ENCODE measurements around the gene FAM3A. TPM values are rescaled to one million over a fixed set of nuclear protein-coding genes. Genes with fewer than 3 reads are reported as not detected.

Gene FAM3A
- polyA plus RNA-seq, 1 donor from 2014 or later, result 19.5 TPM

DNA sequence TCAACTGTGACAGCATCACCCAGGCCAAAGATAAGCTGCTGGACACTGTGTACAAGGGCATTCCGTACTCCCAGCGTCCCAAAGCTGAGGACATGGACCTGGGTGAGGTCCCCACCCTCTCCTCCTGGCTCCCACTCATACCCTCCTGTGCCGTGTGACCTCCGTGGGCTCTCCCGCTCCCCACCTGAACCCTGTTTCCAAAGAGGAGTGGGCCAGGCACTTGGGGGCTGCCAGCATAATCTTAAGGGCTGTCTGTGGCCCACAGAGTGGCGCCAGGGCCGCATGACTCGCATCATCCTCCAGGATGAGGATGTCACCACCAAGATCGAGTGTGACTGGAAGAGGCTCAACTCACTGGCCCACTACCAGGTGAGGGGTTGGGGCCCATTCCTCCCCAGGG lies 46.9 kb downstream of the FAM3A start:
- TF ChIP-seq EP300 (conservative IDR thresholded peaks at IDR 0.05; ENCODE audit: poor library complexity, severe bottlenecking), result no peak
- no peak for TF ChIP-seq EZH2 (IDR thresholded peaks at IDR 0.05; ENCODE audit: borderline replicate concordance, insufficient read depth, low read length, poor library complexity, severe bottlenecking)
- no peak for TF ChIP-seq TAF1 (IDR thresholded peaks at IDR 0.05; ENCODE audit: low read depth)
- TF ChIP-seq POLR2AphosphoS5 (IDR thresholded peaks at IDR 0.05), result no peak
- H3K9me3 ChIP-seq (ENCODE audit: low read length), result no peaks in the 10 kb centered on the region
- no peaks in the 10 kb centered on the region for H3K9me2 ChIP-seq (ENCODE audit: insufficient read depth, low read length)
- H3K27ac ChIP-seq (ENCODE audit: low read length), result no peak overlapping the region
- no peak overlapping the region for H3K4me3 ChIP-seq (ENCODE audit: low read length)
- no peaks in the 10 kb centered on the region for H3K27me3 ChIP-seq (ENCODE audit: insufficient read depth, low read depth, low read length)
- no peaks in the 10 kb centered on the region for H3K79me2 ChIP-seq (replicated peaks; ENCODE audit: insufficient read depth, low read length)
- no peaks in the 10 kb centered on the region for H3K36me3 ChIP-seq (ENCODE audit: insufficient read depth, low read length)
- H4K20me1 ChIP-seq (ENCODE audit: insufficient read depth), result no peaks in the 10 kb centered on the region
- no peak overlapping the region for H3K9ac ChIP-seq (ENCODE audit: low read length)
- H2AFZ ChIP-seq (ENCODE audit: low read depth, low read length), result no peak overlapping the region
- H3F3A ChIP-seq (ENCODE audit: insufficient read depth, low read length, poor library complexity, severe bottlenecking), result no peaks in the 10 kb centered on the region
- H3K4me2 ChIP-seq (ENCODE audit: low read length), result no peak overlapping the region

DNA sequence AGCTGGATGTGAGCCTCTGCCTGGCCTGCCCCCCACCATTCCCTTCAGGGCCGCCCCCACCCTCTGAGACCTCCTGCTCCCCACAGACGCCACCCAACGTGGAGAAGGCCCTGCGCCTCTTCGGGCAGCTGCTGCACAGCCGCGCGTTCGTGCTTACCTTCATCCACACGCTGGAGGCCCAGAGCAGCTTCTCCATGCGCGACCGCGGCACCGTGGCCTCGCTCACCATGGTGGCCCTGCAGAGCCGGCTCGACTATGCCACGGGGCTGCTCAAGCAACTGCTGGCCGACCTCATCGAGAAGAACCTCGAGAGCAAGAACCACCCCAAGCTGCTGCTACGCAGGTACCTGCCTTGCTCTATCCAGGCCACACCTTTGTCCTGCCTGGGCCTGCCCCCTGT lies 47.8 kb downstream of the FAM3A start:
- no peak overlapping the region for H3K4me2 ChIP-seq (ENCODE audit: low read length)
- H2AFZ ChIP-seq (ENCODE audit: low read depth, low read length), result no peak overlapping the region
- no peaks in the 10 kb centered on the region for H3K9me3 ChIP-seq (ENCODE audit: low read length)
- no peaks in the 10 kb centered on the region for H3K27me3 ChIP-seq (ENCODE audit: insufficient read depth, low read depth, low read length)
- H3K9me2 ChIP-seq (ENCODE audit: insufficient read depth, low read length), result no peaks in the 10 kb centered on the region
- H3F3A ChIP-seq (ENCODE audit: insufficient read depth, low read length, poor library complexity, severe bottlenecking), result no peaks in the 10 kb centered on the region
- no peaks in the 10 kb centered on the region for H3K36me3 ChIP-seq (ENCODE audit: insufficient read depth, low read length)
- no peak overlapping the region for H3K27ac ChIP-seq (ENCODE audit: low read length)
- no peaks in the 10 kb centered on the region for H4K20me1 ChIP-seq (ENCODE audit: insufficient read depth)
- H3K9ac ChIP-seq (ENCODE audit: low read length), result no peak overlapping the region
- H3K79me2 ChIP-seq (replicated peaks; ENCODE audit: insufficient read depth, low read length), result no peaks in the 10 kb centered on the region
- no peak overlapping the region for H3K4me3 ChIP-seq (ENCODE audit: low read length)
- TF ChIP-seq EP300 (conservative IDR thresholded peaks at IDR 0.05; ENCODE audit: poor library complexity, severe bottlenecking), result no peak
- TF ChIP-seq POLR2AphosphoS5 (IDR thresholded peaks at IDR 0.05), result no peak
- no peak for TF ChIP-seq REST (IDR thresholded peaks at IDR 0.05; ENCODE audit: borderline replicate concordance)
- no peak for TF ChIP-seq RAD21 (conservative IDR thresholded peaks at IDR 0.05)
- TF ChIP-seq MXI1 (conservative IDR thresholded peaks at IDR 0.05; ENCODE audit: poor library complexity, severe bottlenecking), result no peak
- no peak for TF ChIP-seq SMC3 (conservative IDR thresholded peaks at IDR 0.05; ENCODE audit: poor library complexity)
- no peak for TF ChIP-seq EZH2 (IDR thresholded peaks at IDR 0.05; ENCODE audit: borderline replicate concordance, insufficient read depth, low read length, poor library complexity, severe bottlenecking)
- TF ChIP-seq, protein P1, sequence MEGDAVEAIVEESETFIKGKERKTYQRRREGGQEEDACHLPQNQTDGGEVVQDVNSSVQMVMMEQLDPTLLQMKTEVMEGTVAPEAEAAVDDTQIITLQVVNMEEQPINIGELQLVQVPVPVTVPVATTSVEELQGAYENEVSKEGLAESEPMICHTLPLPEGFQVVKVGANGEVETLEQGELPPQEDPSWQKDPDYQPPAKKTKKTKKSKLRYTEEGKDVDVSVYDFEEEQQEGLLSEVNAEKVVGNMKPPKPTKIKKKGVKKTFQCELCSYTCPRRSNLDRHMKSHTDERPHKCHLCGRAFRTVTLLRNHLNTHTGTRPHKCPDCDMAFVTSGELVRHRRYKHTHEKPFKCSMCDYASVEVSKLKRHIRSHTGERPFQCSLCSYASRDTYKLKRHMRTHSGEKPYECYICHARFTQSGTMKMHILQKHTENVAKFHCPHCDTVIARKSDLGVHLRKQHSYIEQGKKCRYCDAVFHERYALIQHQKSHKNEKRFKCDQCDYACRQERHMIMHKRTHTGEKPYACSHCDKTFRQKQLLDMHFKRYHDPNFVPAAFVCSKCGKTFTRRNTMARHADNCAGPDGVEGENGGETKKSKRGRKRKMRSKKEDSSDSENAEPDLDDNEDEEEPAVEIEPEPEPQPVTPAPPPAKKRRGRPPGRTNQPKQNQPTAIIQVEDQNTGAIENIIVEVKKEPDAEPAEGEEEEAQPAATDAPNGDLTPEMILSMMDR (IDR thresholded peaks at IDR 0.05; ENCODE audit: poor library complexity, severe bottlenecking), result no peak
- no peak for TF ChIP-seq TAF1 (IDR thresholded peaks at IDR 0.05; ENCODE audit: low read depth)

All from neural cell (in vitro differentiated cells).